Adrenal gland (tissue), 12 donors: ENCODE results near the gene ADCY4. TPM values are rescaled to one million over a fixed set of nuclear protein-coding genes. Genes with fewer than 3 reads are reported as not detected.
A peak's percentile ranks its signal among the peaks of the same experiment; 100 is the strongest.

Source experiments
- DNase-seq, 7 donors: peaks; one replicate each; pipeline ENCODE4 v3.0.0-alpha.2; 2019 to 2020
- H3K27ac ChIP-seq, 5 donors: fragments of 200-600 bp; sonication (generic) in 4 of 5; 1 replicate in 3 of 5; 2 replicates in 2 of 5; pipeline versions ENCODE4 v1.5.1 to v1.8.0; 2016 to 2020; ENCODE audit warnings: mild to moderate bottlenecking in 1 of 5
- H3K27me3 ChIP-seq: fragments of 200-600 bp; 2 replicates; pipeline ENCODE4 v1.8.0; 2021
- H3K36me3 ChIP-seq, 2 donors: fragments of 200-600 bp; replicated peaks in 1 of 2; 1 replicate in 1 of 2; 2 replicates in 1 of 2; pipeline versions ENCODE4 v1.5.1 to v1.8.0; 2018 to 2022
- H3K4me1 ChIP-seq, 2 donors: fragments of 200-600 bp; replicated peaks in 1 of 2; 1 replicate in 1 of 2; 2 replicates in 1 of 2; pipeline versions ENCODE4 v1.5.1 to v1.8.0; 2018 to 2021
- H3K4me3 ChIP-seq, 4 donors: fragments of 200-600 bp; sonication (generic) in 3 of 4; one replicate each; pipeline ENCODE4 v1.5.1; 2016 to 2018
- H3K9me3 ChIP-seq, 3 donors: fragments of 200-600 bp; sonication (generic) in 1 of 3; replicated peaks in 1 of 3; 1 replicate in 2 of 3; 2 replicates in 1 of 3; pipeline versions ENCODE4 v1.5.1 to v1.8.0; 2016 to 2021
- POLR2A ChIP-seq, 2 donors: fragments of 450-650 bp; IDR thresholded peaks; one replicate each; pipeline ENCODE4 v1.6.1; 2017; ENCODE audit warnings: antibody characterized with exemption in 2 of 2, mild to moderate bottlenecking in 2 of 2, moderate library complexity in 1 of 2
- WGBS, 4 donors: extraction: QIAGEN DNeasy Blood & Tissue Kit in 2 of 4; methylation state at CpG; one replicate each; pipeline versions ENCODE4 v1.1.5 to v1.1.7; 2013 to 2017; 5-methylcytosine and 5-hydroxymethylcytosine counted together
- intact Hi-C, 2 donors: fragments of 100-400 bp; cut with DNase I; formaldehyde crosslinking; loops; one replicate each; pipeline versions ENCODE4 v1.14.1 to v1.15.0; 2022 to 2023
- polyA plus RNA-seq, 3 donors: library from polyadenylated mRNA; stranded (reverse); fragments of 200-250 nt in 2 of 3; fragments of 350-450 nt in 1 of 3; fragmentation: Illumina TruSeq in 1 of 3; extraction: RNeasy Lipid Tissue Mini Kit (QIAGEN cat#74804) in 1 of 3; gene quantifications; one replicate each; pipeline ENCODE4 v1.2.3, GENCODE V29; 2013 to 2014
- total RNA-seq, 9 donors: library from RNA; depleted of rRNA in 4 of 9; stranded (reverse); fragments of >200 nt in 4 of 9; fragments of 120-200 nt in 1 of 9; fragmentation: NEBNext Ultra II Directional in 1 of 9; extraction: Animal tissue kit (Norgen Biotek cat#: 25700) in 1 of 9; gene quantifications; one replicate each; pipeline versions ENCODE4 v1.1.0 to v1.2.4, GENCODE V29; 2013 to 2023
- TF ChIP-seq, protein P1 (sequence below), 6 experiments: fragments of 450-650 bp in 4 of 6; fragments of 200-600 bp in 2 of 6; sonication (generic) in 1 of 6; IDR thresholded peaks; 1 replicate in 5 of 6; 2 replicates in 1 of 6; pipeline versions ENCODE4 v1.5.1 to v1.8.0; 2016 to 2021; ENCODE audit warnings: antibody characterized with exemption in 6 of 6, mild to moderate bottlenecking in 2 of 6, moderate library complexity in 1 of 6
- donor health status: healthy with polysubstance abuse.
- donor health status: Bipolar disorder and iron deficiency.
- donor health status: DM: yes; HTN: yes; CAD: no.
- donor health status: DM: no; HTN: no; CAD: no.
- donor health status: DM: no; HTN: no; CAD: no.
- donor health status: DM: yes; HTN: yes; CAD: no.

Gene ADCY4
- total and polyA plus RNA-seq, 12 donors = 3.9 to 70.1 (median 13.1) TPM

DNA sequence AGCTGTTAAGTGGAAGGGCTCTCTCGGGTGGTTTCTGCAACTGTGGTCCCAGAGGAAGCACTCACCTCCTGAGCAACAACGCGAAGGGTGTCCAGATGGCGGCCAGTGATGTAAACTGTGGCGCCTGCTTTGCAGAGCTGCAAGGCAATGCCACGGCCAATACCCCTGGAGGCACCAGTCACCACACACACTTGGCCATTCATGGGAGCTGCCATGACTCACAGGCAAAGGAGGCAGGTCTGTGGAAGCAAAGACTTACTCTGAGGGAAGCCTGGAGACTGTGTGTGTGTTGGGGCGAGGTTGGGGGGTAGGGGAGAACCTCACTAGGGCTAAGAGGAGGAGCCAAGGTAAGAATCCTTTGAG is 36.0 kb downstream of the ADCY4 start:
- TF ChIP-seq, protein P1, sequence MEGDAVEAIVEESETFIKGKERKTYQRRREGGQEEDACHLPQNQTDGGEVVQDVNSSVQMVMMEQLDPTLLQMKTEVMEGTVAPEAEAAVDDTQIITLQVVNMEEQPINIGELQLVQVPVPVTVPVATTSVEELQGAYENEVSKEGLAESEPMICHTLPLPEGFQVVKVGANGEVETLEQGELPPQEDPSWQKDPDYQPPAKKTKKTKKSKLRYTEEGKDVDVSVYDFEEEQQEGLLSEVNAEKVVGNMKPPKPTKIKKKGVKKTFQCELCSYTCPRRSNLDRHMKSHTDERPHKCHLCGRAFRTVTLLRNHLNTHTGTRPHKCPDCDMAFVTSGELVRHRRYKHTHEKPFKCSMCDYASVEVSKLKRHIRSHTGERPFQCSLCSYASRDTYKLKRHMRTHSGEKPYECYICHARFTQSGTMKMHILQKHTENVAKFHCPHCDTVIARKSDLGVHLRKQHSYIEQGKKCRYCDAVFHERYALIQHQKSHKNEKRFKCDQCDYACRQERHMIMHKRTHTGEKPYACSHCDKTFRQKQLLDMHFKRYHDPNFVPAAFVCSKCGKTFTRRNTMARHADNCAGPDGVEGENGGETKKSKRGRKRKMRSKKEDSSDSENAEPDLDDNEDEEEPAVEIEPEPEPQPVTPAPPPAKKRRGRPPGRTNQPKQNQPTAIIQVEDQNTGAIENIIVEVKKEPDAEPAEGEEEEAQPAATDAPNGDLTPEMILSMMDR (IDR thresholded peaks at IDR 0.05) = no peak
- TF ChIP-seq POLR2A (IDR thresholded peaks at IDR 0.05) = no peak
- intact Hi-C loops = loop anchor here in 1 of 2 donors (10.0 kb wide), 1 partner anchor 244 kb away; the partner anchor contains the start of gene CARMIL3
- 38 to 57% (median 49%) methylated on average over 7 of the region's 7 CpGs for WGBS, 4 donors

DNA sequence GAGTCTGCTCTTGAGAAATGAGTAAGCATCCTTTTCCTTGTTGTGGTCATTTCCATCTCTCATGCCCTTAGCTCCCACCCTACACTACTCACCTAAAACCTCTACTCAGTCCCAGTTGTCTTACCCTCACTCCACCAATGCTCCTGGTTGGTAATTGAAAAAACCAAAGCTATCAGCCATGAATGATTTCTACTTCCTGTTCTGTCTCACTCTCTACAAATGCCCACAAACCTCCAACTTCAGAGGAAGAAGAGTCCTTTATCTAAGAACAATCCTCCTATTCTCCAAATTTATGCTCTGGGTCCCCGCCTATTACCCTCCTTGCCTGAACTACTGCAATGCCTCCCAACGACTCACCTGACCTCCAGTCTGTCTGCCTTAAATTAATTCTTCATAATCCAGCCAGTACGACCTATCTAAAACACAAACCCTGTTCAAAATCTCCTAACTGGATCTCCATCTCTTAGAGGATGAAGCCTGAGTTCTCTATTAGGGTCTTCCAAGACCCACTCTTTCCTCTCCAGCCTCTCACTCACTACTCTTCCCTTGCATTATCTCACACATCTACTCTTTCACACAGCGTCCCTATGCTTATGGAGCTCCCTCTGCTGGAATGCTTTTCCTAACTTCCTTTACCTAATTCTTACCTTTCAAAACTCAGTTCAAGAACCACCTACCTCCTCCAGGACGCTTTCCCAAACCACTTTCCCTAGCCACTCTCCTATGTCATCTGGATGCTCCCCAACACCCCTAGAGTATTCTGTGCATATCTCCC is 37.5 kb downstream of the ADCY4 start:
- no peak for DNase-seq
- no peaks in the 10 kb centered on the region for H3K9me3 ChIP-seq
- no peak for TF ChIP-seq POLR2A (IDR thresholded peaks at IDR 0.05)
- TF ChIP-seq, protein P1 (IDR thresholded peaks at IDR 0.05) = peak in 4 of 6 experiments; percentile 10 to 55 (median 28)
- peaks cover 0 to 27% of the 10 kb centered on the region in 2 donors for H3K36me3 ChIP-seq
- H3K27me3 ChIP-seq = no peaks in the 10 kb centered on the region
- H3K4me3 ChIP-seq = no peak overlapping the region
- 34 to 43% (median 39%) methylated on average over 5 of the region's 5 CpGs for WGBS, 4 donors
- no peak overlapping the region for H3K27ac ChIP-seq
- intact Hi-C loops = loop anchor here in 1 of 2 donors (10.0 kb wide), 1 partner anchor 243 kb away; the partner anchor contains the start of gene CARMIL3
- H3K4me1 ChIP-seq = peaks cover 19 to 31% of the 10 kb centered on the region in 2 donors

More for the DNA sequence above, 36.0 kb downstream of the ADCY4 start:
- Histone ChIP-seq H3K36me3 (peaks cover 0 to 37% of the 10 kb centered on the region in 2 donors), H3K4me3 (peak overlapping the region in 2 of 4 donors; percentile 77 to 84), H3K4me1 (peaks cover 19 to 31% of the 10 kb centered on the region in 2 donors), H3K27me3 (no peaks in the 10 kb centered on the region), H3K27ac (peak overlapping the region in 4 of 5 donors; percentile 28 to 87 (median 82)), H3K9me3 (no peaks in the 10 kb centered on the region)
- DNase-seq = peak in 4 of 7 donors; percentile 45 to 60 (median 52)

DNA sequence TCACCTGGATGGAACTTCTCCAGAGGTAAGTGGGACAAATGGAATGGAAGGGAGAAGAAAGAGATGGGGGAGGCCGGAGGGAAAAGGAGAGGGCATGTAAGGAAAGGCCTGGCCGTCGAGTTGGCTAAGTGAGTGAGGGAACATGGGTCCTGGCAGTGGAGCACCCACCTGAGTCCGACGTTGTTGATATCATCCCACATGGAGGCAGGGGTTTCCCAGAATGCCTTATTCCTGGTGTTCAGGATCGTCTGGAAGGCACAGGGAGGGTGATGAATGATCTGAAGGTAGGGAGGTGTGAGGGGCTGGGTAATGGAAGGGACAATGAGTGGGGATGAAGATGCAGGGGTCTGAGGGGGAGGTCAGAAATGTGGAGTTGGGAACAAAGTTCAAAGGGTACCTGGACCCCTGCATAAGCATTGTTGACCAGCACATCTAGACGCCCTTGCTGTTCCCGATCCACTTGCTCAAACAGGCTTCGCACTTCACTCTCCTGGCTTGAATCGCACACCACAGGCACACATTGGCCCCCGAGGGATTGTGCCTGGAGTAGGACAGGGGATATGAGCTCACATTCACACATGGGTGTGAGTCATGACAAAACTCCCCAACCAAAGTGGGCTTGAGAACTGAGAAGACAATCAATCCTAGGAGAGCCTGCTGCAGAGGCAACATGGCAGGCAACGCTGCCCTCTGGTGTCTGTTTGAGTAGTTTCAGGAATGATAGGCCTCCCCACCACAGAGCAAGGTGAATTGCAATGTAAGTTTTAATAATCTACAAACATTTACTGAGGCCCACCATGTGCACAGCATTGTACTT is 38.3 kb downstream of the ADCY4 start:
- DNase-seq = peak; percentile 52 to 88 (median 73)
- no peaks in the 10 kb centered on the region for H3K27me3 ChIP-seq
- peaks cover 19 to 31% of the 10 kb centered on the region in 2 donors for H3K4me1 ChIP-seq
- peaks cover 0 to 27% of the 10 kb centered on the region in 2 donors for H3K36me3 ChIP-seq
- intact Hi-C loops = loop anchor here (1.0 to 10.0 kb wide), 2 partner anchors 53 to 242 kb away; partner anchors contain the start of gene CARMIL3 (in 1 of the 2)
- H3K4me3 ChIP-seq = no peak overlapping the region
- TF ChIP-seq, protein P1 (IDR thresholded peaks at IDR 0.05) = peak; percentile 58 to 81 (median 74)
- TF ChIP-seq POLR2A (IDR thresholded peaks at IDR 0.05) = no peak
- H3K27ac ChIP-seq = peak overlapping the region in 1 of 5 donors; percentile 59
- 59 to 64% (median 63%) methylated on average over 11 to 12 of the region's 12 CpGs for WGBS, 4 donors
- no peaks in the 10 kb centered on the region for H3K9me3 ChIP-seq

DNA sequence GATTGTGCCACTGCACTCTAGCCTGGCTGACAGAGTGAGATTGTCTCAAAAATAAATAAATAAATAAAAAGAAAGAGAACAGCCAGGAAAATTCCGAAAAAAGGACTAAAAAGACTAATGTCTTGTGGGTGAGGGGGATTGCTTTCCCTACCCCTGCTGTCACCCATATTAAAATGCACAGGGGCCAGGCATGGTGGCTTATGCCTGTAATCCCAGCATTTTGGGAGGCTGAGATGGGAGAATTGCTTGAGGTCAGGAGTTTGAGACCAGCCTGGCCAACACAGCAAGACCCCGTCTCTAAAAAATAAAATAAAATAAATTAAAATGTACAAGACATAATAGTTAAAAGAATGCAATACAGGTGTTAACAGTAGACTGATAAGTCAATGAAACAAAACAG is 41.3 kb downstream of the ADCY4 start:
- H3K4me1 ChIP-seq = peaks cover 3 to 10% of the 10 kb centered on the region in 2 donors
- no peaks in the 10 kb centered on the region for H3K27me3 ChIP-seq
- no peak overlapping the region for H3K4me3 ChIP-seq
- H3K9me3 ChIP-seq = no peaks in the 10 kb centered on the region
- intact Hi-C loops = loop anchor here in 1 of 2 donors (10.0 kb wide), 1 partner anchor 239 kb away; the partner anchor contains the start of gene CARMIL3
- H3K36me3 ChIP-seq = peaks cover 0 to 38% of the 10 kb centered on the region in 2 donors
- H3K27ac ChIP-seq = no peak overlapping the region
- no peak for DNase-seq
- WGBS, 4 donors = 82 to 98% (median 94%) methylated on average over 2 of the region's 2 CpGs
- TF ChIP-seq, protein P1 (IDR thresholded peaks at IDR 0.05) = no peak
- no peak for TF ChIP-seq POLR2A (IDR thresholded peaks at IDR 0.05)
